ENCODE results near the gene POC1A.

GRCh38 chr3:52084216-52084945 lies 69.8 kb downstream of the POC1A start:
- TF ChIP-seq POLR2A (IDR thresholded peaks at IDR 0.05; ENCODE audit: low read length), result no peak
- TF ChIP-seq GATA1 (IDR thresholded peaks at IDR 0.05; ENCODE audit: low read depth, low read length), result no peak

Data from erythroblast (primary cell).